K562 (cell line): ENCODE data around the gene CHST8. TPM values are rescaled to one million over a fixed set of nuclear protein-coding genes. Genes with fewer than 3 reads are reported as not detected.

Source experiments
- ATAC-seq: fragments of 200-7000 bp; cut with Tn5 transposase; 3 replicates; pipeline ENCODE4 v1.9.1; 2020; ENCODE audit warnings: moderate library complexity
- BruUV-seq: library from RNA; stranded (reverse); fragments of 400-500 nt; replicated peaks from 2 replicates; lab custom pipeline; 2021; lab: Mats Ljungman, UMichigan
- CTCF ChIA-PET: fragments of 300-600 bp; formaldehyde crosslinking; extraction: SDS; loops from one replicate; lab custom pipeline; 2021; ENCODE audit warnings: low intra/inter-chr PET ratio; lab: Yijun Ruan, JAX
- POLR2A ChIA-PET: fragments of 300-600, 350-650 bp; sonication (Branson Sonifier 250); formaldehyde crosslinking; extraction: SDS; loops from one replicate; lab custom pipeline; 2021; ENCODE audit warnings: antibody characterized with exemption, inconsistent platforms; lab: Yijun Ruan, JAX
- DNase-seq, 4 experiments: peaks; one replicate each; pipeline versions ENCODE4 v3.0.0 to v3.0.0-alpha.2; 2011 to 2018; ENCODE audit warnings: low spot score in 3 of 4, mixed read lengths in 3 of 4; ENCODE audit errors: extremely low read depth in 1 of 4
- FAIRE-seq: peaks from 2 replicates; lab custom pipeline; 2011; peaks lifted over from hg19 to GRCh38; lab: Jason Lieb, UNC
- H2AFZ ChIP-seq: 2 replicates; pipeline ENCODE4 v1.6.0; 2011; ENCODE audit warnings: low read depth, low read length, control low read depth, inconsistent platforms
- H3K27ac ChIP-seq: fragments of 200-600 bp; 3 replicates; pipeline ENCODE4 v1.8.0; 2011; ENCODE audit warnings: low read depth, mild to moderate bottlenecking, control low read depth, inconsistent platforms, low read length, moderate library complexity, mixed read lengths; ENCODE audit errors: extremely low read depth
- H3K27me3 ChIP-seq, 2 experiments: fragments of 300-600 bp in 1 of 2; 2 replicates in 1 of 2; 3 replicates in 1 of 2; pipeline versions ENCODE4 v1.6.0 to v1.8.0; 2011; ENCODE audit warnings: inconsistent platforms in 2 of 2, low read length in 2 of 2, mild to moderate bottlenecking in 1 of 2, mixed read lengths in 1 of 2, moderate library complexity in 1 of 2; ENCODE audit not compliant: control insufficient read depth in 2 of 2, insufficient read depth in 2 of 2
- H3K36me3 ChIP-seq: fragments of 300-600 bp; 3 replicates; pipeline ENCODE4 v1.8.0; 2011; ENCODE audit warnings: mild to moderate bottlenecking, low read length, inconsistent platforms; ENCODE audit not compliant: control insufficient read depth, insufficient read depth
- H3K4me1 ChIP-seq, 2 experiments: fragments of 200-600 bp in 1 of 2; replicated peaks in 1 of 2; 2 replicates in 1 of 2; 3 replicates in 1 of 2; pipeline versions ENCODE4 v1.5.1 to v1.8.0; 2011; ENCODE audit warnings: inconsistent platforms in 2 of 2, low read length in 2 of 2, mild to moderate bottlenecking in 1 of 2, mixed read lengths in 1 of 2, moderate library complexity in 1 of 2; ENCODE audit not compliant: control insufficient read depth in 2 of 2, insufficient read depth in 2 of 2
- H3K4me2 ChIP-seq: 2 replicates; pipeline ENCODE4 v1.6.1; 2011; ENCODE audit warnings: low read length, control low read depth, inconsistent platforms, mixed read lengths; ENCODE audit not compliant: insufficient read depth
- H3K4me3 ChIP-seq: fragments of 200-600 bp; sonication (generic), shearing (Covaris generic); 2 replicates; pipeline ENCODE4 v1.5.1; 2016; ENCODE audit warnings: control low read depth, inconsistent platforms
- H3K79me2 ChIP-seq: fragments of 200-600 bp; 3 replicates; pipeline ENCODE4 v1.8.0; 2011; ENCODE audit warnings: low read length, inconsistent platforms; ENCODE audit not compliant: control insufficient read depth, insufficient read depth
- H3K9ac ChIP-seq, 2 experiments: 2 replicates each; pipeline versions ENCODE4 v1.6.0 to v1.6.1; 2011; ENCODE audit warnings: low read depth in 2 of 2, low read length in 2 of 2, control low read depth in 1 of 2, inconsistent platforms in 1 of 2, mild to moderate bottlenecking in 1 of 2, mixed read lengths in 1 of 2; ENCODE audit not compliant: insufficient read depth in 1 of 2
- H3K9me1 ChIP-seq: one replicate; pipeline ENCODE4 v1.6.0; 2011; ENCODE audit warnings: inconsistent platforms, mild to moderate bottlenecking, low read length, moderate library complexity; ENCODE audit not compliant: control insufficient read depth, insufficient read depth
- H3K9me3 ChIP-seq: replicated peaks from 2 replicates; pipeline ENCODE4 v1.5.1; 2011; ENCODE audit warnings: low read depth, low read length, inconsistent platforms; ENCODE audit not compliant: control insufficient read depth, insufficient read depth
- H4K20me1 ChIP-seq: replicated peaks from 2 replicates; pipeline ENCODE4 v1.6.1; 2011; ENCODE audit warnings: low read length, inconsistent platforms, mixed read lengths; ENCODE audit not compliant: control insufficient read depth, insufficient read depth
- KDM4B ChIP-seq, 2 experiments: fragments of 450-650 bp in 1 of 2; sonication (generic) in 1 of 2; IDR thresholded peaks; 2 replicates each; pipeline ENCODE4 v1.6.1; 2016 to 2017; ENCODE audit warnings: borderline replicate concordance in 2 of 2, antibody characterized with exemption in 1 of 2, low read depth in 1 of 2, mild to moderate bottlenecking in 1 of 2
- PHF8 ChIP-seq: fragments of 200-600 bp; sonication (generic); IDR thresholded peaks from 2 replicates; pipeline ENCODE4 v1.6.1; 2012; ENCODE audit warnings: mixed run types, mild to moderate bottlenecking, inconsistent platforms, low read length, moderate library complexity, borderline replicate concordance
- SMARCA5 ChIP-seq: fragments of 450-650 bp; IDR thresholded peaks from 2 replicates; pipeline ENCODE4 v1.6.1; 2016
- TFAM ChIP-seq: fragments of 250-450 bp; sonication (Bioruptor Pico); conservative IDR thresholded peaks from 2 replicates; pipeline ENCODE4 v1.5.0; 2021; ENCODE audit warnings: mild to moderate bottlenecking, moderate library complexity
- ZC3H4 ChIP-seq: sonication (generic); formaldehyde crosslinking; IDR thresholded peaks from 2 replicates; pipeline ENCODE4 v1.9.0; 2021; ENCODE audit warnings: missing genetic modification reagents, borderline replicate concordance
- ZNF212 ChIP-seq: fragments of 450-650 bp; formaldehyde crosslinking; IDR thresholded peaks from 2 replicates; pipeline ENCODE4 v1.4.0; 2020; ENCODE audit warnings: mild to moderate bottlenecking
- WGBS: fragments of 100-300 bp; shearing (Covaris generic); methylation state at CpG from one replicate; pipeline ENCODE4 v1.1.6; 2016; ENCODE audit warnings: low coverage, mixed read lengths; ENCODE audit not compliant: insufficient coverage; ENCODE audit errors: missing lambda C conversion rate; 5-methylcytosine and 5-hydroxymethylcytosine counted together
- in situ Hi-C: fragments of 300-500 bp; cut with MboI; formaldehyde crosslinking; loops from 4 replicates; pipeline ENCODE4 v1.15.0; 2018; ENCODE audit warnings: inconsistent platforms, mixed read lengths
- intact Hi-C: fragments of 100-400 bp; cut with micrococcal nuclease; formaldehyde crosslinking; loops from 2 replicates; pipeline ENCODE4 v1.14.2; 2022
- polyA plus RNA-seq, 8 experiments: library from polyadenylated mRNA; depleted of rRNA in 4 of 8; stranded (reverse) in 5 of 8; unstranded in 3 of 8; fragments of >200 nt; fragmentation: Nextera tagmentation in 2 of 8; fragmentation: Illumina TruSeq in 1 of 8; extraction: Ambion mirVana in 2 of 8; extraction: Trizol in 1 of 8; gene quantifications; 2 replicates each; pipeline versions ENCODE4 v1.2.1 to v1.2.3, GENCODE V29; 2011 to 2014; ENCODE audit warnings: inconsistent platforms in 1 of 8, missing spikeins in 1 of 8
- total RNA-seq, 7 experiments: library from RNA; depleted of rRNA in 6 of 7; stranded (reverse); fragments of >200 nt in 6 of 7; fragmentation: Illumina TruSeq in 2 of 7; extraction: Trizol in 2 of 7; gene quantifications; 2 replicates each; pipeline versions ENCODE4 v1.2.1 to v1.2.3, GENCODE V29; 2011 to 2021; ENCODE audit warnings: low replicate concordance in 1 of 7
- TF ChIP-seq, protein P1 (sequence below): fragments of 250-450 bp; sonication (Bioruptor Pico); IDR thresholded peaks from 2 replicates; pipeline ENCODE4 v1.8.0; 2021; ENCODE audit warnings: moderate library complexity, mild to moderate bottlenecking, inconsistent platforms
- TF ChIP-seq, protein P2 (sequence below): fragments of 450-650 bp; formaldehyde crosslinking; IDR thresholded peaks from 2 replicates; pipeline ENCODE4 v1.4.0; 2020; ENCODE audit warnings: mild to moderate bottlenecking
- TF ChIP-seq, protein P3 (sequence below): fragments of 250-450 bp; sonication (Bioruptor Pico); IDR thresholded peaks from 2 replicates; pipeline ENCODE4 v1.8.0; 2021; ENCODE audit warnings: mild to moderate bottlenecking, moderate library complexity
- TF ChIP-seq, protein P4 (sequence below): fragments of 250-450 bp; sonication (Bioruptor Pico); IDR thresholded peaks from 2 replicates; pipeline ENCODE4 v1.8.0; 2022; ENCODE audit warnings: inconsistent platforms

The CHST8 gene
- total and polyA plus RNA-seq, 9 of the 15 experiments (the other 6 are each of a cell fraction or from before 2014, with no cell fraction given), result 0.11 TPM; not detected in 8

DNA sequence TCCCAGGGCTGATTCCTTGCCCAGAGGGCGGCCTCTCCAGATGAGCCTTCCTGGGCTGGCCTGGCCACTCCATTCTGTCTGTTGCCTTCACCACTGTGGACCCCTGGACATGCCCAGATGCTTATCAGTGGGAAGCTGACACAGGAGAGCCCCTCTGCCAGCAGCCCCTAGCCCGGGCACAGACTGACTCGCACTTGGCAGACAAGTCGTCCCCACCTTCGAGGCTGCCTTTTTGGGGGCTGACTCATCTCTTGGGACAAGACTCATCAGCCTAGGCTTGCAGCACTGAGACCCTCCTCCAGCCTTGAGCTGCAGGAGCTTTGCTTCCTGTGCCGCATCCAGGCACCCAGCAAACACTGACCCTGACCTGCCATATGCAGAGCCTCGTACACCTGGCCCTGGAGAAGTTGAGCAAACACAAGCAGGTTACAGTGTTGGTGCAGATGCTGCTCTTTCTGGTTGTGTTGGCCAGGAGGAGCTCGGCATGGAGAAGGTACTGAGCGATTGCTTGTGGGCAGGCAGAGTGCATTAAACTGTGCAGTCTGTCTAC lies 8.1 kb downstream of the CHST8 start:
- H3K9me1 ChIP-seq, result peaks cover 6% of the 10 kb centered on the region
- BruUV-seq, result no TSS peak
- peaks cover 4% of the 10 kb centered on the region; the same call in 1 of the 2 replicates for H4K20me1 ChIP-seq
- in situ Hi-C loops (no loop called here), intact Hi-C loops (no loop called here)
- H3K9me3 ChIP-seq, result no peaks in the 10 kb centered on the region
- POLR2A ChIA-PET, result no interaction called here
- H3K4me1 ChIP-seq, result no peaks in the 10 kb centered on the region
- TF ChIP-seq SMARCA5, result no peak
- TF ChIP-seq, protein P1, sequence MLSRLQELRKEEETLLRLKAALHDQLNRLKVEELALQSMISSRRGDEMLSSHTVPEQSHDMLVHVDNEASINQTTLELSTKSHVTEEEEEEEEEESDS (CRISPR knock-in tag), result no peak
- TF ChIP-seq ZC3H4 (CRISPR knock-in tag), result no peak
- TF ChIP-seq, protein P2, sequence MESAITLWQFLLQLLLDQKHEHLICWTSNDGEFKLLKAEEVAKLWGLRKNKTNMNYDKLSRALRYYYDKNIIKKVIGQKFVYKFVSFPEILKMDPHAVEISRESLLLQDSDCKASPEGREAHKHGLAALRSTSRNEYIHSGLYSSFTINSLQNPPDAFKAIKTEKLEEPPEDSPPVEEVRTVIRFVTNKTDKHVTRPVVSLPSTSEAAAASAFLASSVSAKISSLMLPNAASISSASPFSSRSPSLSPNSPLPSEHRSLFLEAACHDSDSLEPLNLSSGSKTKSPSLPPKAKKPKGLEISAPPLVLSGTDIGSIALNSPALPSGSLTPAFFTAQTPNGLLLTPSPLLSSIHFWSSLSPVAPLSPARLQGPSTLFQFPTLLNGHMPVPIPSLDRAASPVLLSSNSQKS, result no peak
- TF ChIP-seq, protein P3, sequence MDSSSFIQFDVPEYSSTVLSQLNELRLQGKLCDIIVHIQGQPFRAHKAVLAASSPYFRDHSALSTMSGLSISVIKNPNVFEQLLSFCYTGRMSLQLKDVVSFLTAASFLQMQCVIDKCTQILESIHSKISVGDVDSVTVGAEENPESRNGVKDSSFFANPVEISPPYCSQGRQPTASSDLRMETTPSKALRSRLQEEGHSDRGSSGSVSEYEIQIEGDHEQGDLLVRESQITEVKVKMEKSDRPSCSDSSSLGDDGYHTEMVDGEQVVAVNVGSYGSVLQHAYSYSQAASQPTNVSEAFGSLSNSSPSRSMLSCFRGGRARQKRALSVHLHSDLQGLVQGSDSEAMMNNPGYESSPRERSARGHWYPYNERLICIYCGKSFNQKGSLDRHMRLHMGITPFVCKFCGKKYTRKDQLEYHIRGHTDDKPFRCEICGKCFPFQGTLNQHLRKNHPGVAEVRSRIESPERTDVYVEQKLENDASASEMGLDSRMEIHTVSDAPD (CRISPR knock-in tag), result no peak
- no peak for TF ChIP-seq KDM4B (IDR thresholded peaks at IDR 0.05; ENCODE audit: borderline replicate concordance in 2 of 2, low read depth in 1 of 2)
- TF ChIP-seq, protein P4, sequence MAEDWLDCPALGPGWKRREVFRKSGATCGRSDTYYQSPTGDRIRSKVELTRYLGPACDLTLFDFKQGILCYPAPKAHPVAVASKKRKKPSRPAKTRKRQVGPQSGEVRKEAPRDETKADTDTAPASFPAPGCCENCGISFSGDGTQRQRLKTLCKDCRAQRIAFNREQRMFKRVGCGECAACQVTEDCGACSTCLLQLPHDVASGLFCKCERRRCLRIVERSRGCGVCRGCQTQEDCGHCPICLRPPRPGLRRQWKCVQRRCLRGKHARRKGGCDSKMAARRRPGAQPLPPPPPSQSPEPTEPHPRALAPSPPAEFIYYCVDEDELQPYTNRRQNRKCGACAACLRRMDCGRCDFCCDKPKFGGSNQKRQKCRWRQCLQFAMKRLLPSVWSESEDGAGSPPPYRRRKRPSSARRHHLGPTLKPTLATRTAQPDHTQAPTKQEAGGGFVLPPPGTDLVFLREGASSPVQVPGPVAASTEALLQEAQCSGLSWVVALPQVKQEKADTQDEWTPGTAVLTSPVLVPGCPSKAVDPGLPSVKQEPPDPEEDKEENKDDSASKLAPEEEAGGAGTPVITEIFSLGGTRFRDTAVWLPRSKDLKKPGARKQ (CRISPR knock-in tag), result no peak
- no peak for TF ChIP-seq PHF8
- no peak for TF ChIP-seq ZNF212
- no peak for TF ChIP-seq TFAM (CRISPR knock-in tag)
- H3K27me3 ChIP-seq, result peaks cover 2 to 43% of the 10 kb centered on the region in 2 experiments; a peak in 2 of 5 replicates
- no peak overlapping the region for H3K9ac ChIP-seq
- H3K79me2 ChIP-seq, result no peaks in the 10 kb centered on the region
- H2AFZ ChIP-seq, result no peak overlapping the region
- no peaks in the 10 kb centered on the region for H3K36me3 ChIP-seq
- FAIRE-seq, result no peak
- WGBS, result under 1% methylated on average over 9 of the region's 9 CpGs
- DNase-seq, result no peak
- H3K4me3 ChIP-seq, result no peak overlapping the region
- ATAC-seq, result no peak
- no peak overlapping the region for H3K27ac ChIP-seq
- CTCF ChIA-PET, result no interaction called here
- no peak overlapping the region for H3K4me2 ChIP-seq
